ENCODE data around the gene TBC1D10B.
A peak's percentile ranks its signal among the peaks of the same experiment; 100 is the strongest.

Gene TBC1D10B

GRCh38 chr16:30371248-30371816 is 1.0 kb upstream of the TBC1D10B start:
- peak overlapping the region; percentile 68 for H3K14ac ChIP-seq (ENCODE audit: low read length)
- H3K27me3 ChIP-seq (ENCODE audit: insufficient read depth, low read length) = no peaks in the 10 kb centered on the region
- H3K4me3 ChIP-seq (ENCODE audit: low read depth, low read length) = peak overlapping the region; percentile 47
- peak overlapping the region; percentile 24 for H3K9ac ChIP-seq (ENCODE audit: low read length)
- peak overlapping the region; percentile 49 for H4K91ac ChIP-seq (ENCODE audit: low read depth, low read length)
- peaks cover 2 to 8% of the 10 kb centered on the region in 2 experiments for H3K36me3 ChIP-seq (ENCODE audit: control insufficient read depth in 1 of 2, insufficient read depth in 2 of 2, low read length in 2 of 2)
- peak overlapping the region; percentile 18 for H3K27ac ChIP-seq (ENCODE audit: low read depth, low read length)
- H4K12ac ChIP-seq (ENCODE audit: low read depth, low read length) = peak overlapping the region; percentile 89
- peak overlapping the region; percentile 54 for H3K18ac ChIP-seq (ENCODE audit: low read length)
- H3K79me1 ChIP-seq (ENCODE audit: low read length) = peaks cover 10% of the 10 kb centered on the region
- H3K4me2 ChIP-seq (ENCODE audit: low read length) = peak overlapping the region; percentile 85
- H2BK5ac ChIP-seq (ENCODE audit: low read depth, low read length, poor library complexity) = peak overlapping the region; percentile 53
- no CpG with 5 or more reads among the region's 11 CpGs for WGBS (ENCODE audit: extremely low coverage, insufficient coverage, insufficient read length)
- H2AK5ac ChIP-seq (ENCODE audit: low read length) = peak overlapping the region; percentile 90
- peaks cover 21 to 31% of the 10 kb centered on the region in 2 experiments for H3K4me1 ChIP-seq (ENCODE audit: control insufficient read depth in 1 of 2, insufficient read depth in 2 of 2, low read length in 2 of 2)
- H2AFZ ChIP-seq (ENCODE audit: insufficient read depth, low read length, poor library complexity) = no peak overlapping the region
- H4K8ac ChIP-seq (ENCODE audit: low read depth, low read length) = peak overlapping the region; percentile 91
- no peak for DNase-seq
- H3K9me3 ChIP-seq (ENCODE audit: insufficient read depth, low read depth, low read length) = no peaks in the 10 kb centered on the region
- H3K79me2 ChIP-seq (ENCODE audit: control insufficient read depth, insufficient read depth, low read length, poor library complexity) = peaks cover 23% of the 10 kb centered on the region
- peak overlapping the region; percentile 35 for H2BK12ac ChIP-seq (ENCODE audit: low read length)
- peak overlapping the region; percentile 43 for H3K4ac ChIP-seq (ENCODE audit: low read depth, low read length)
- H2BK120ac ChIP-seq (ENCODE audit: insufficient read depth, low read length, poor library complexity) = peak overlapping the region; percentile 60
- H3K23ac ChIP-seq (ENCODE audit: low read length) = no peak overlapping the region

- Histone ChIP-seq H3K4ac (ENCODE audit: low read depth, low read length) (peak overlapping the region; percentile 96), H3K79me1 (ENCODE audit: low read length) (peaks cover 10% of the 10 kb centered on the region), H3K9ac (ENCODE audit: low read length) (peak overlapping the region; percentile 73), H2BK12ac (ENCODE audit: low read length) (no peak overlapping the region), H3K9me3 (ENCODE audit: insufficient read depth, low read depth, low read length) (no peaks in the 10 kb centered on the region), H3K79me2 (ENCODE audit: control insufficient read depth, insufficient read depth, low read length, poor library complexity) (peaks cover 23% of the 10 kb centered on the region), H3K27me3 (ENCODE audit: insufficient read depth, low read length) (no peaks in the 10 kb centered on the region), H2BK5ac (ENCODE audit: low read depth, low read length, poor library complexity) (peak overlapping the region; percentile 70), H4K91ac (ENCODE audit: low read depth, low read length) (peak overlapping the region; percentile 86), H3K4me3 (ENCODE audit: low read depth, low read length) (peak overlapping the region; percentile 83), H2AK5ac (ENCODE audit: low read length) (no peak overlapping the region), H3K4me2 (ENCODE audit: low read length) (peak overlapping the region; percentile 93), H3K36me3 (ENCODE audit: control insufficient read depth in 1 of 2, insufficient read depth in 2 of 2, low read length in 2 of 2) (peaks cover 8 to 16% of the 10 kb centered on the region in 2 experiments), H3K14ac (ENCODE audit: low read length) (peak overlapping the region; percentile 75), H4K8ac (ENCODE audit: low read depth, low read length) (peak overlapping the region; percentile 74), H2BK120ac (ENCODE audit: insufficient read depth, low read length, poor library complexity) (no peak overlapping the region), H2AFZ (ENCODE audit: insufficient read depth, low read length, poor library complexity) (no peak overlapping the region), H3K27ac (ENCODE audit: low read depth, low read length) (peak overlapping the region; percentile 75), H3K18ac (ENCODE audit: low read length) (no peak overlapping the region), H4K12ac (ENCODE audit: low read depth, low read length) (peak overlapping the region; percentile 37), H3K4me1 (ENCODE audit: control insufficient read depth in 1 of 2, insufficient read depth in 2 of 2, low read length in 2 of 2) (peaks cover 21 to 27% of the 10 kb centered on the region in 2 experiments), H3K23ac (ENCODE audit: low read length) (no peak overlapping the region)
- DNase-seq = no peak
- WGBS (ENCODE audit: extremely low coverage, insufficient coverage, insufficient read length) = no CpG with 5 or more reads among the region's 76 CpGs
These were observed 297 bp downstream of the TBC1D10B start for GRCh38 chr16:30369938-30370455.

GRCh38 chr16:30369091-30369937 is 980 bp downstream of the TBC1D10B start:
- peak overlapping the region; percentile 8 for H2AK5ac ChIP-seq (ENCODE audit: low read length)
- H3K36me3 ChIP-seq (ENCODE audit: control insufficient read depth in 1 of 2, insufficient read depth in 2 of 2, low read length in 2 of 2) = peaks cover 14 to 22% of the 10 kb centered on the region in 2 experiments
- no peaks in the 10 kb centered on the region for H3K9me3 ChIP-seq (ENCODE audit: insufficient read depth, low read depth, low read length)
- H3K23ac ChIP-seq (ENCODE audit: low read length) = no peak overlapping the region
- peaks cover 21 to 27% of the 10 kb centered on the region in 2 experiments for H3K4me1 ChIP-seq (ENCODE audit: control insufficient read depth in 1 of 2, insufficient read depth in 2 of 2, low read length in 2 of 2)
- H3K4ac ChIP-seq (ENCODE audit: low read depth, low read length) = peak overlapping the region; percentile 96
- H3K79me1 ChIP-seq (ENCODE audit: low read length) = peaks cover 10% of the 10 kb centered on the region
- H4K12ac ChIP-seq (ENCODE audit: low read depth, low read length) = peak overlapping the region; percentile 32
- peak overlapping the region; percentile 49 for H3K18ac ChIP-seq (ENCODE audit: low read length)
- peak overlapping the region; percentile 75 for H3K27ac ChIP-seq (ENCODE audit: low read depth, low read length)
- no peaks in the 10 kb centered on the region for H3K27me3 ChIP-seq (ENCODE audit: insufficient read depth, low read length)
- peaks cover 23% of the 10 kb centered on the region for H3K79me2 ChIP-seq (ENCODE audit: control insufficient read depth, insufficient read depth, low read length, poor library complexity)
- DNase-seq = peak in 1 of 2 donors; percentile 25
- no peak overlapping the region for H2BK12ac ChIP-seq (ENCODE audit: low read length)
- H2BK5ac ChIP-seq (ENCODE audit: low read depth, low read length, poor library complexity) = peak overlapping the region; percentile 15
- H4K8ac ChIP-seq (ENCODE audit: low read depth, low read length) = no peak overlapping the region
- H3K4me3 ChIP-seq (ENCODE audit: low read depth, low read length) = peak overlapping the region; percentile 83
- no peak overlapping the region for H2AFZ ChIP-seq (ENCODE audit: insufficient read depth, low read length, poor library complexity)
- peak overlapping the region; percentile 93 for H3K4me2 ChIP-seq (ENCODE audit: low read length)
- H3K14ac ChIP-seq (ENCODE audit: low read length) = peak overlapping the region; percentile 65
- no peak overlapping the region for H2BK120ac ChIP-seq (ENCODE audit: insufficient read depth, low read length, poor library complexity)
- peak overlapping the region; percentile 44 for H3K9ac ChIP-seq (ENCODE audit: low read length)
- WGBS (ENCODE audit: extremely low coverage, insufficient coverage, insufficient read length) = no CpG with 5 or more reads among the region's 45 CpGs
- peak overlapping the region; percentile 86 for H4K91ac ChIP-seq (ENCODE audit: low read depth, low read length)

GRCh38 chr16:30368792-30369090 is 1.6 kb downstream of the TBC1D10B start:
- no peak overlapping the region for H2BK5ac ChIP-seq (ENCODE audit: low read depth, low read length, poor library complexity)
- H3K4me1 ChIP-seq (ENCODE audit: control insufficient read depth in 1 of 2, insufficient read depth in 2 of 2, low read length in 2 of 2) = peaks cover 21 to 27% of the 10 kb centered on the region in 2 experiments
- peaks cover 23% of the 10 kb centered on the region for H3K79me2 ChIP-seq (ENCODE audit: control insufficient read depth, insufficient read depth, low read length, poor library complexity)
- no CpG with 5 or more reads among the region's 4 CpGs for WGBS (ENCODE audit: extremely low coverage, insufficient coverage, insufficient read length)
- no peak overlapping the region for H3K27ac ChIP-seq (ENCODE audit: low read depth, low read length)
- H3K36me3 ChIP-seq (ENCODE audit: control insufficient read depth in 1 of 2, insufficient read depth in 2 of 2, low read length in 2 of 2) = peaks cover 16 to 22% of the 10 kb centered on the region in 2 experiments
- no peaks in the 10 kb centered on the region for H3K9me3 ChIP-seq (ENCODE audit: insufficient read depth, low read depth, low read length)
- H2BK12ac ChIP-seq (ENCODE audit: low read length) = no peak overlapping the region
- H2AFZ ChIP-seq (ENCODE audit: insufficient read depth, low read length, poor library complexity) = no peak overlapping the region
- no peak overlapping the region for H3K18ac ChIP-seq (ENCODE audit: low read length)
- H4K91ac ChIP-seq (ENCODE audit: low read depth, low read length) = no peak overlapping the region
- DNase-seq = no peak
- peaks cover 10% of the 10 kb centered on the region for H3K79me1 ChIP-seq (ENCODE audit: low read length)
- H3K23ac ChIP-seq (ENCODE audit: low read length) = no peak overlapping the region
- no peaks in the 10 kb centered on the region for H3K27me3 ChIP-seq (ENCODE audit: insufficient read depth, low read length)
- H3K4me2 ChIP-seq (ENCODE audit: low read length) = peak overlapping the region; percentile 93
- H2AK5ac ChIP-seq (ENCODE audit: low read length) = no peak overlapping the region
- no peak overlapping the region for H4K8ac ChIP-seq (ENCODE audit: low read depth, low read length)
- H3K14ac ChIP-seq (ENCODE audit: low read length) = no peak overlapping the region
- peak overlapping the region; percentile 50 for H3K9ac ChIP-seq (ENCODE audit: low read length)
- no peak overlapping the region for H4K12ac ChIP-seq (ENCODE audit: low read depth, low read length)
- peak overlapping the region; percentile 83 for H3K4me3 ChIP-seq (ENCODE audit: low read depth, low read length)
- H3K4ac ChIP-seq (ENCODE audit: low read depth, low read length) = peak overlapping the region; percentile 96
- H2BK120ac ChIP-seq (ENCODE audit: insufficient read depth, low read length, poor library complexity) = no peak overlapping the region

All from trophoblast cell (in vitro differentiated cells and primary cell).